Ascending aorta (tissue), 2 donors: ENCODE measurements around the gene EEF1G. TPM values are rescaled to one million over a fixed set of nuclear protein-coding genes. Genes with fewer than 3 reads are reported as not detected.

Experiments
- DNase-seq, 2 donors: peaks; one replicate each; pipeline ENCODE4 v3.0.0-alpha.2; 2019; ENCODE audit warnings: low spot score in 2 of 2
- H3K27ac ChIP-seq, 2 donors: fragments of 200-600 bp; sonication (generic); one replicate each; pipeline ENCODE4 v1.5.1; 2016 to 2017; ENCODE audit warnings: mild to moderate bottlenecking in 1 of 2
- H3K27me3 ChIP-seq: fragments of 200-600 bp; sonication (generic); one replicate; pipeline ENCODE4 v1.5.1; 2017
- H3K36me3 ChIP-seq, 2 donors: fragments of 200-600 bp; sonication (generic); one replicate each; pipeline ENCODE4 v1.5.1; 2016
- H3K4me1 ChIP-seq, 2 donors: fragments of 200-600 bp; sonication (generic); one replicate each; pipeline ENCODE4 v1.5.1; 2016 to 2017; ENCODE audit warnings: mild to moderate bottlenecking in 1 of 2
- H3K4me3 ChIP-seq, 2 donors: fragments of 200-600 bp; sonication (generic); one replicate each; pipeline ENCODE4 v1.5.1; 2016 to 2017; ENCODE audit warnings: mild to moderate bottlenecking in 1 of 2
- H3K9me3 ChIP-seq, 2 donors: fragments of 200-600 bp; sonication (generic); one replicate each; pipeline ENCODE4 v1.5.1; 2016
- intact Hi-C: fragments of 100-400 bp; cut with DNase I; formaldehyde crosslinking; loops from one replicate; pipeline ENCODE4 v1.15.1; 2023
- total RNA-seq: library from RNA; depleted of rRNA; stranded (reverse); fragments of >200 nt; gene quantifications from one replicate; pipeline ENCODE4 v1.1.0, GENCODE V29; 2016
- TF ChIP-seq, protein P1 (sequence below), 3 experiments: fragments of 200-600 bp in 2 of 3; fragments of 450-650 bp in 1 of 3; sonication (generic) in 2 of 3; IDR thresholded peaks; one replicate each; pipeline ENCODE4 v1.5.1; 2016 to 2019; ENCODE audit warnings: antibody characterized with exemption in 3 of 3, mild to moderate bottlenecking in 1 of 3, moderate library complexity in 1 of 3

The EEF1G gene
- total RNA-seq, 1 donor from 2014 or later = 1,083 TPM

- TF ChIP-seq, protein P1, sequence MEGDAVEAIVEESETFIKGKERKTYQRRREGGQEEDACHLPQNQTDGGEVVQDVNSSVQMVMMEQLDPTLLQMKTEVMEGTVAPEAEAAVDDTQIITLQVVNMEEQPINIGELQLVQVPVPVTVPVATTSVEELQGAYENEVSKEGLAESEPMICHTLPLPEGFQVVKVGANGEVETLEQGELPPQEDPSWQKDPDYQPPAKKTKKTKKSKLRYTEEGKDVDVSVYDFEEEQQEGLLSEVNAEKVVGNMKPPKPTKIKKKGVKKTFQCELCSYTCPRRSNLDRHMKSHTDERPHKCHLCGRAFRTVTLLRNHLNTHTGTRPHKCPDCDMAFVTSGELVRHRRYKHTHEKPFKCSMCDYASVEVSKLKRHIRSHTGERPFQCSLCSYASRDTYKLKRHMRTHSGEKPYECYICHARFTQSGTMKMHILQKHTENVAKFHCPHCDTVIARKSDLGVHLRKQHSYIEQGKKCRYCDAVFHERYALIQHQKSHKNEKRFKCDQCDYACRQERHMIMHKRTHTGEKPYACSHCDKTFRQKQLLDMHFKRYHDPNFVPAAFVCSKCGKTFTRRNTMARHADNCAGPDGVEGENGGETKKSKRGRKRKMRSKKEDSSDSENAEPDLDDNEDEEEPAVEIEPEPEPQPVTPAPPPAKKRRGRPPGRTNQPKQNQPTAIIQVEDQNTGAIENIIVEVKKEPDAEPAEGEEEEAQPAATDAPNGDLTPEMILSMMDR (IDR thresholded peaks at IDR 0.05) = no peak
- DNase-seq = no peak
- peaks cover 0 to 10% of the 10 kb centered on the region in 2 donors for H3K4me1 ChIP-seq
- no peak overlapping the region for H3K4me3 ChIP-seq
- no peaks in the 10 kb centered on the region for H3K9me3 ChIP-seq
- H3K27ac ChIP-seq = no peak overlapping the region
- intact Hi-C loops = no loop called here
- no peaks in the 10 kb centered on the region for H3K27me3 ChIP-seq
- peaks cover 29 to 41% of the 10 kb centered on the region in 2 donors for H3K36me3 ChIP-seq
Observed at GRCh38 chr11:62512961-62513360, 60.7 kb downstream of the EEF1G start.

Other genes with a start within 250 kb of the EEF1G start
- 69.8 TPM for gene ASRGL1, start 236.4 kb downstream of the EEF1G start, total RNA-seq
- not detected for gene SCGB1A1, start 154.9 kb downstream of the EEF1G start, total RNA-seq
- 718 TPM for gene AHNAK, start 27.1 kb downstream of the EEF1G start, total RNA-seq
- gene TUT1, start 17.6 kb upstream of the EEF1G start, total RNA-seq = 18.4 TPM
- 79.2 TPM for gene MTA2, start 28.0 kb upstream of the EEF1G start, total RNA-seq
- 207 TPM for gene EML3, start 38.9 kb upstream of the EEF1G start, total RNA-seq
- gene ROM1, start 39.4 kb upstream of the EEF1G start, total RNA-seq = not detected
- 61.3 TPM for gene B3GAT3, start 48.1 kb upstream of the EEF1G start, total RNA-seq
- gene GANAB, start 72.7 kb upstream of the EEF1G start, total RNA-seq = 326 TPM
- gene INTS5, start 79.4 kb upstream of the EEF1G start, total RNA-seq = 8.1 TPM
- 49.8 TPM for gene C11orf98, start 91.3 kb upstream of the EEF1G start, total RNA-seq
- gene CSKMT, start 91.4 kb upstream of the EEF1G start, total RNA-seq = not detected
- gene UQCC3, start 97.8 kb upstream of the EEF1G start, total RNA-seq = 3.9 TPM
- not detected for gene LBHD1, start 98.4 kb upstream of the EEF1G start, total RNA-seq
- gene UBXN1, start 105.2 kb upstream of the EEF1G start, total RNA-seq = 60.2 TPM
- gene LRRN4CL, start 115.6 kb upstream of the EEF1G start, total RNA-seq = 12.1 TPM
- gene BSCL2, start 133.5 kb upstream of the EEF1G start, total RNA-seq = 55.9 TPM
- gene GNG3, start 133.8 kb upstream of the EEF1G start, total RNA-seq = not detected
- 14.6 TPM for gene HNRNPUL2, start 153.6 kb upstream of the EEF1G start, total RNA-seq
- gene TTC9C, start 154.6 kb upstream of the EEF1G start, total RNA-seq = 1.4 TPM
- gene ZBTB3, start 180.3 kb upstream of the EEF1G start, total RNA-seq = 2.9 TPM
- gene POLR2G, start 187.7 kb upstream of the EEF1G start, total RNA-seq = 110 TPM
- 51.7 TPM for gene TAF6L, start 197.5 kb upstream of the EEF1G start, total RNA-seq
- gene TMEM179B, start 213.5 kb upstream of the EEF1G start, total RNA-seq = 102 TPM
- gene TMEM223, start 218.1 kb upstream of the EEF1G start, total RNA-seq = 92.5 TPM
- gene NXF1, start 231.5 kb upstream of the EEF1G start, total RNA-seq = 41.8 TPM